ENCODE data around the gene LAMA2. TPM values are rescaled to one million over a fixed set of nuclear protein-coding genes. Genes with fewer than 3 reads are reported as not detected.

LAMA2 gene
- total RNA-seq, 3 donors from 2014 or later (not counting 1 experiment from before 2014, with no cell fraction given): 2.1 to 5.3 (median 3.6) TPM

- no peak overlapping the region for H3K4me3 ChIP-seq (ENCODE audit: low read length)
- H3K4me1 Mint-ChIP-seq: no peaks in the 10 kb centered on the region
- H3K36me3 Mint-ChIP-seq: no peaks in the 10 kb centered on the region
- H3K27me3 Mint-ChIP-seq (ENCODE audit: low read depth in 2 of 2): no peaks in the 10 kb centered on the region
- WGBS (ENCODE audit: insufficient coverage): 81% methylated on average over 5 of the region's 5 CpGs
- DNase-seq (no peak), ATAC-seq (no peak)
- H3K27ac ChIP-seq (ENCODE audit: low read length): no peak overlapping the region
- H3K27me3 ChIP-seq (ENCODE audit: control insufficient read depth, insufficient read depth, low read length): no peaks in the 10 kb centered on the region
- H3K27ac Mint-ChIP-seq: no peak overlapping the region
- H3K9me3 ChIP-seq (ENCODE audit: control insufficient read depth, insufficient read depth, low read length): no peaks in the 10 kb centered on the region
- H3K4me3 Mint-ChIP-seq: no peak overlapping the region
- intact Hi-C loops (cut with micrococcal nuclease): no loop called here
- TF ChIP-seq, protein P1, sequence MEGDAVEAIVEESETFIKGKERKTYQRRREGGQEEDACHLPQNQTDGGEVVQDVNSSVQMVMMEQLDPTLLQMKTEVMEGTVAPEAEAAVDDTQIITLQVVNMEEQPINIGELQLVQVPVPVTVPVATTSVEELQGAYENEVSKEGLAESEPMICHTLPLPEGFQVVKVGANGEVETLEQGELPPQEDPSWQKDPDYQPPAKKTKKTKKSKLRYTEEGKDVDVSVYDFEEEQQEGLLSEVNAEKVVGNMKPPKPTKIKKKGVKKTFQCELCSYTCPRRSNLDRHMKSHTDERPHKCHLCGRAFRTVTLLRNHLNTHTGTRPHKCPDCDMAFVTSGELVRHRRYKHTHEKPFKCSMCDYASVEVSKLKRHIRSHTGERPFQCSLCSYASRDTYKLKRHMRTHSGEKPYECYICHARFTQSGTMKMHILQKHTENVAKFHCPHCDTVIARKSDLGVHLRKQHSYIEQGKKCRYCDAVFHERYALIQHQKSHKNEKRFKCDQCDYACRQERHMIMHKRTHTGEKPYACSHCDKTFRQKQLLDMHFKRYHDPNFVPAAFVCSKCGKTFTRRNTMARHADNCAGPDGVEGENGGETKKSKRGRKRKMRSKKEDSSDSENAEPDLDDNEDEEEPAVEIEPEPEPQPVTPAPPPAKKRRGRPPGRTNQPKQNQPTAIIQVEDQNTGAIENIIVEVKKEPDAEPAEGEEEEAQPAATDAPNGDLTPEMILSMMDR (IDR thresholded peaks at IDR 0.05): no peak
- no peaks in the 10 kb centered on the region for H3K4me1 ChIP-seq (ENCODE audit: control insufficient read depth, insufficient read depth, low read length)
- no peaks in the 10 kb centered on the region for H3K36me3 ChIP-seq (ENCODE audit: control insufficient read depth, insufficient read depth, low read length)
- H3K9me3 Mint-ChIP-seq: peaks cover 0 to 3% of the 10 kb centered on the region in 2 donors
These were observed 47.4 kb downstream of the LAMA2 start for GRCh38 chr6:128930321-128930720.

DNA sequence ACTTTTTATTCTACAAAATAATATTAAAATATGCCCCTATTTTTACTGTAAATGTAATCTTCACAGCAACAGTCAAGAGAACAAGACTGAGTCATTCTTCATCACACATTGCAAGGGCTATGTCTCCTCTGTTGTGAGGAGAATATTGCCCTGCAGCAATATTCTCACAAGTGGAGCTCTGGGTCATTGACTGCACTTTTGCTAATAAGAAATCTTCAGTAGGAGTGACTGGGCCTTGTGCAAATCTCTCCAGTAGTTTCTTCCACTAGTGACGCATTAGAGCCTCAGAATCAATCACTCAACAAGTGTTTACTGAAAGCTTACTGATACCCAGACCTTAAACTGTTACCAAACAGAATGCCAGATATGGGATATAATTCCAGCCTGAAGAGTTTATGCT is 49.1 kb downstream of the LAMA2 start:
- TF ChIP-seq, protein P1 (IDR thresholded peaks at IDR 0.05): no peak
- DNase-seq (no peak), ATAC-seq (no peak)
- H3K4me3 Mint-ChIP-seq: no peak overlapping the region
- no peak overlapping the region for H3K27ac Mint-ChIP-seq
- H3K36me3 Mint-ChIP-seq: no peaks in the 10 kb centered on the region
- no peaks in the 10 kb centered on the region for H3K4me1 ChIP-seq (ENCODE audit: control insufficient read depth, insufficient read depth, low read length)
- H3K27me3 Mint-ChIP-seq (ENCODE audit: low read depth in 2 of 2): no peaks in the 10 kb centered on the region
- no peaks in the 10 kb centered on the region for H3K9me3 ChIP-seq (ENCODE audit: control insufficient read depth, insufficient read depth, low read length)
- H3K4me3 ChIP-seq (ENCODE audit: low read length): no peak overlapping the region
- H3K4me1 Mint-ChIP-seq: no peaks in the 10 kb centered on the region
- H3K9me3 Mint-ChIP-seq: peaks cover 0 to 3% of the 10 kb centered on the region in 2 donors
- WGBS (ENCODE audit: insufficient coverage): 90% methylated on average over 1 of the region's 1 CpG
- intact Hi-C loops (cut with micrococcal nuclease): no loop called here
- no peaks in the 10 kb centered on the region for H3K36me3 ChIP-seq (ENCODE audit: control insufficient read depth, insufficient read depth, low read length)
- H3K27me3 ChIP-seq (ENCODE audit: control insufficient read depth, insufficient read depth, low read length): no peaks in the 10 kb centered on the region
- no peak overlapping the region for H3K27ac ChIP-seq (ENCODE audit: low read length)

DNA sequence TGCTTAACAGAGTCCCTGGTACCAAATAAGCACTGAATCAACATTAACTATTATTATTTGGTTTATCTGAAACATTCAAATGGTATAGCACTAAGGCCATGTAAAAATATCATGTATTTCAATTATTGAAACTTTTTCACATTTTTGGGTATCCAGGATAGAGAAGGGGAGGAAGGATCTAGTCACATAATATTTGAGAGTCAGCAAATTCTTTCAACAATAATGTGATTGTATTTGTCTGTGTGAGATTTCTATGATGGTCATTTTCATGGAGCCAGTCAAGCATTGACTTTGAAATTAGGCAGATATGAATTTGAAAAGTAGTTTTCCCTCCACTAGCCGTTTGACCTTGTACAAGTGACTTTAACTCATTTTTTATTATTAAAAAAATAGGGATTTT is 67.9 kb downstream of the LAMA2 start:
- Mint-ChIP-seq H3K4me3 (no peak overlapping the region), H3K4me1 (no peaks in the 10 kb centered on the region), H3K9me3 (peaks cover 0 to 2% of the 10 kb centered on the region in 2 donors), H3K27ac (no peak overlapping the region), H3K27me3 (ENCODE audit: low read depth in 2 of 2) (no peaks in the 10 kb centered on the region), H3K36me3 (no peaks in the 10 kb centered on the region)
- intact Hi-C loops (cut with micrococcal nuclease): no loop called here
- ATAC-seq (no peak), DNase-seq (no peak)
- no peaks in the 10 kb centered on the region for H3K9me3 ChIP-seq (ENCODE audit: control insufficient read depth, insufficient read depth, low read length)
- no peaks in the 10 kb centered on the region for H3K36me3 ChIP-seq (ENCODE audit: control insufficient read depth, insufficient read depth, low read length)
- no peaks in the 10 kb centered on the region for H3K4me1 ChIP-seq (ENCODE audit: control insufficient read depth, insufficient read depth, low read length)
- no peaks in the 10 kb centered on the region for H3K27me3 ChIP-seq (ENCODE audit: control insufficient read depth, insufficient read depth, low read length)
- no peak overlapping the region for H3K4me3 ChIP-seq (ENCODE audit: low read length)
- H3K27ac ChIP-seq (ENCODE audit: low read length): no peak overlapping the region
- TF ChIP-seq, protein P1 (IDR thresholded peaks at IDR 0.05): no peak
- WGBS (ENCODE audit: insufficient coverage): no CpG with 5 or more reads among the region's 1 CpG

DNA sequence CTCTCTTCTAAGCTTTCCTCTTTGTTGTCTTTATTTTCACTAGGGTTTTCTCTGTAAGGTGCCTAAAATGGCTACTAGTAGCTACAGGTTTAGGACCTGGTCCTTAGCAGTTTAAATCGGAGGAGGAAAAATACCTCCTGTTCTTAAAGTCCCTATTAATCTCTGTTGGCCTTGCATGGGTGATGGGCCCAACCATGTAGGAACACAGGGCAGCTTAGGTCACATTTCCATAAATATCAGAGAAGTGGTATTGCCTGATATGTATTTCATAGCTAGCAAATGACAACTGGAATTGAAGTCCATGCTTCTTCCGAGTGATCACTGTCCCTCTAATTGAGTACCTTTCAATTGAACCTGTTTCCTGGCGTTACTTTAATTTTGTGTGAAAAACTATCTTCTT is 70.0 kb downstream of the LAMA2 start:
- Mint-ChIP-seq H3K4me3 (no peak overlapping the region), H3K36me3 (no peaks in the 10 kb centered on the region), H3K27ac (no peak overlapping the region), H3K27me3 (ENCODE audit: low read depth in 2 of 2) (no peaks in the 10 kb centered on the region), H3K4me1 (no peaks in the 10 kb centered on the region), H3K9me3 (no peaks in the 10 kb centered on the region)
- no peak for DNase-seq
- Histone ChIP-seq H3K27me3 (ENCODE audit: control insufficient read depth, insufficient read depth, low read length) (no peaks in the 10 kb centered on the region), H3K27ac (ENCODE audit: low read length) (no peak overlapping the region), H3K4me3 (ENCODE audit: low read length) (no peak overlapping the region), H3K9me3 (ENCODE audit: control insufficient read depth, insufficient read depth, low read length) (no peaks in the 10 kb centered on the region), H3K4me1 (ENCODE audit: control insufficient read depth, insufficient read depth, low read length) (no peaks in the 10 kb centered on the region), H3K36me3 (ENCODE audit: control insufficient read depth, insufficient read depth, low read length) (no peaks in the 10 kb centered on the region)
- intact Hi-C loops (cut with micrococcal nuclease): no loop called here
- TF ChIP-seq, protein P1 (IDR thresholded peaks at IDR 0.05): no peak
- WGBS (ENCODE audit: insufficient coverage): 96% methylated on average over 3 of the region's 3 CpGs
- ATAC-seq: no peak
